Smooth muscle cell (in vitro differentiated cells): ENCODE measurements around the gene G6PC3. TPM values are rescaled to one million over a fixed set of nuclear protein-coding genes. Genes with fewer than 3 reads are reported as not detected.

ENCODE experiments used
- DNase-seq: peaks from one replicate; lab custom pipeline; 2025; ENCODE audit not compliant: unreplicated experiment; lab: John Stamatoyannopoulos, UW
- H2AFZ ChIP-seq: fragments of 200-600 bp; sonication (generic); 2 replicates; pipeline ENCODE4 v1.6.0; 2016; ENCODE audit warnings: antibody characterized with exemption, low read depth, mild to moderate bottlenecking
- H3F3A ChIP-seq: fragments of 200-600 bp; sonication (generic); 2 replicates; pipeline ENCODE4 v1.6.0; 2017; ENCODE audit warnings: antibody characterized with exemption, low read depth
- H3K27ac ChIP-seq: fragments of 200-600 bp; sonication (generic); 2 replicates; pipeline ENCODE4 v1.5.1; 2016; ENCODE audit warnings: low read depth, mild to moderate bottlenecking
- H3K27me3 ChIP-seq: fragments of 200-600 bp; sonication (generic); 2 replicates; pipeline ENCODE4 v1.6.1; 2016; ENCODE audit warnings: low read depth, mild to moderate bottlenecking
- H3K36me3 ChIP-seq: fragments of 200-600 bp; sonication (generic); 2 replicates; pipeline ENCODE4 v1.5.1; 2016; ENCODE audit warnings: low read depth
- H3K4me1 ChIP-seq: fragments of 200-600 bp; sonication (generic); 2 replicates; pipeline ENCODE4 v1.5.1; 2016; ENCODE audit warnings: low read depth
- H3K4me2 ChIP-seq: fragments of 200-600 bp; sonication (generic); 2 replicates; pipeline ENCODE4 v1.6.0; 2016; ENCODE audit warnings: mild to moderate bottlenecking
- H3K4me3 ChIP-seq: fragments of 200-600 bp; sonication (generic); 2 replicates; pipeline ENCODE4 v1.5.1; 2016; ENCODE audit warnings: mild to moderate bottlenecking
- H3K79me2 ChIP-seq: fragments of 200-600 bp; sonication (generic); 2 replicates; pipeline ENCODE4 v1.6.0; 2016; ENCODE audit warnings: low read depth, mild to moderate bottlenecking
- H3K9ac ChIP-seq: fragments of 200-600 bp; sonication (generic); 2 replicates; pipeline ENCODE4 v1.6.0; 2016; ENCODE audit warnings: low read depth
- H3K9me3 ChIP-seq: fragments of 200-600 bp; sonication (generic); replicated peaks from 2 replicates; pipeline ENCODE4 v1.5.1; 2016; ENCODE audit warnings: low read depth
- H4K20me1 ChIP-seq: fragments of 200-600 bp; sonication (generic); 2 replicates; pipeline ENCODE4 v1.6.0; 2016; ENCODE audit warnings: low read depth
- WGBS: methylation state at CpG from one replicate; pipeline ENCODE4 v1.1.7; 2016; ENCODE audit warnings: low lambda C conversion rate; 5-methylcytosine and 5-hydroxymethylcytosine counted together
- polyA plus RNA-seq: library from polyadenylated mRNA; unstranded; fragments of >200 nt; fragmentation: Nextera tagmentation; extraction: Ambion mirVana; gene quantifications from 2 replicates; pipeline ENCODE4 v1.2.1, GENCODE V29; 2016
- total RNA-seq: library from RNA; depleted of rRNA; stranded (reverse); fragments of >200 nt; gene quantifications from 2 replicates; pipeline ENCODE4 v1.2.3, GENCODE V29; 2014
- TF ChIP-seq, protein P1 (sequence below): fragments of 200-600 bp; sonication (generic); IDR thresholded peaks from 2 replicates; pipeline ENCODE4 v1.5.1; 2017; ENCODE audit warnings: borderline replicate concordance, mild to moderate bottlenecking, antibody characterized with exemption; ENCODE audit not compliant: insufficient read depth, poor library complexity, severe bottlenecking

Gene G6PC3
- total and polyA plus RNA-seq, 2 experiments from 2014 or later, result 40.2 to 103 TPM

DNA sequence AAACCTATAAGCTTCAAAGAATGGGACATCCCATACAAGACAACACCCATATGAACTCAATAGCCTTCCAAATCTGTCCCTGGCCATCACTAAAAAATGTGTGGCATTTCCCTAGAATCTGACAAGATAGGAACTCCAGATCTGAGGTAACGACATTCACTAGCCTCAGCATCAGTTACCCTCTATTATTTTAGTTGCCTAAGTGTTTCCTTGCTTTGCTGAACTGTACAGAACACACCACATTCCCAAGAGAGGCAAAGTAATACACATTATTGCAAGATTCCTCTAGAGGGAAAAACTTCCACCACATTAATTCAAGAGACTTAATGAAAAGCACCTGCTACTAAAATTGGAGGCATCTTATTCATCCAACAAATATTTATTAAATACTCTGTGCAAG is 9.1 kb upstream of the G6PC3 start:
- Histone ChIP-seq H3K4me2 (no peak overlapping the region), H3K36me3 (peaks cover 9% of the 10 kb centered on the region), H3K9ac (no peak overlapping the region), H3K4me3 (no peak overlapping the region), H3K27me3 (no peaks in the 10 kb centered on the region), H3K79me2 (peaks cover 97% of the 10 kb centered on the region), H3F3A (no peaks in the 10 kb centered on the region), H3K27ac (no peak overlapping the region), H3K4me1 (peaks cover 6% of the 10 kb centered on the region), H3K9me3 (no peaks in the 10 kb centered on the region), H2AFZ (no peak overlapping the region), H4K20me1 (peaks cover 90% of the 10 kb centered on the region)
- TF ChIP-seq, protein P1, sequence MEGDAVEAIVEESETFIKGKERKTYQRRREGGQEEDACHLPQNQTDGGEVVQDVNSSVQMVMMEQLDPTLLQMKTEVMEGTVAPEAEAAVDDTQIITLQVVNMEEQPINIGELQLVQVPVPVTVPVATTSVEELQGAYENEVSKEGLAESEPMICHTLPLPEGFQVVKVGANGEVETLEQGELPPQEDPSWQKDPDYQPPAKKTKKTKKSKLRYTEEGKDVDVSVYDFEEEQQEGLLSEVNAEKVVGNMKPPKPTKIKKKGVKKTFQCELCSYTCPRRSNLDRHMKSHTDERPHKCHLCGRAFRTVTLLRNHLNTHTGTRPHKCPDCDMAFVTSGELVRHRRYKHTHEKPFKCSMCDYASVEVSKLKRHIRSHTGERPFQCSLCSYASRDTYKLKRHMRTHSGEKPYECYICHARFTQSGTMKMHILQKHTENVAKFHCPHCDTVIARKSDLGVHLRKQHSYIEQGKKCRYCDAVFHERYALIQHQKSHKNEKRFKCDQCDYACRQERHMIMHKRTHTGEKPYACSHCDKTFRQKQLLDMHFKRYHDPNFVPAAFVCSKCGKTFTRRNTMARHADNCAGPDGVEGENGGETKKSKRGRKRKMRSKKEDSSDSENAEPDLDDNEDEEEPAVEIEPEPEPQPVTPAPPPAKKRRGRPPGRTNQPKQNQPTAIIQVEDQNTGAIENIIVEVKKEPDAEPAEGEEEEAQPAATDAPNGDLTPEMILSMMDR, result no peak
- 86% methylated on average over 1 of the region's 1 CpG for WGBS
- DNase-seq, result no peak

DNA sequence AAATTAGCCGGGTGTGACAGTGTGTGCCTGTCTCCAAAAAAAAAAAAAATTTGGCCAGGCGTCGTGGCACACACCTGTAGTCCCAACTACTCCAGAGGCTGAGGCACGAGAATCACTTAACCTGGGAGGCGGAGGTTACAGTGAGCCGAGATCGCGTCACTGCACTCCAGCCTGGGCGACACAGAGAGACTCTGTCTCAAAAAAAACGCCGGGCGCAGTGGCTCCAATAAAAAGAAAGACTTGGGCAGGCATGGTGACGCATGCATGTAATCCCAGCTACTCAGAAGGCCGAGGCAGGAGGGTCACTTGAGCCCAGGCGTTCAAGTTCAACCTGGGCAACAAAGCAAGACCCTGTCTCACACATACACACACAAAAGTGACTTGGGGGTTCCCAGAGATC is 7.7 kb upstream of the G6PC3 start:
- Histone ChIP-seq H3K27ac (no peak overlapping the region), H3K79me2 (peaks cover 89% of the 10 kb centered on the region), H3K4me1 (peaks cover 6% of the 10 kb centered on the region), H3K27me3 (no peaks in the 10 kb centered on the region), H3F3A (no peaks in the 10 kb centered on the region), H4K20me1 (peaks cover 76% of the 10 kb centered on the region), H3K9ac (no peak overlapping the region), H2AFZ (no peak overlapping the region), H3K4me3 (no peak overlapping the region), H3K36me3 (peaks cover 9% of the 10 kb centered on the region), H3K9me3 (no peaks in the 10 kb centered on the region), H3K4me2 (no peak overlapping the region)
- WGBS, result 98% methylated on average over 15 of the region's 15 CpGs
- TF ChIP-seq, protein P1, result no peak
- no peak for DNase-seq

DNA sequence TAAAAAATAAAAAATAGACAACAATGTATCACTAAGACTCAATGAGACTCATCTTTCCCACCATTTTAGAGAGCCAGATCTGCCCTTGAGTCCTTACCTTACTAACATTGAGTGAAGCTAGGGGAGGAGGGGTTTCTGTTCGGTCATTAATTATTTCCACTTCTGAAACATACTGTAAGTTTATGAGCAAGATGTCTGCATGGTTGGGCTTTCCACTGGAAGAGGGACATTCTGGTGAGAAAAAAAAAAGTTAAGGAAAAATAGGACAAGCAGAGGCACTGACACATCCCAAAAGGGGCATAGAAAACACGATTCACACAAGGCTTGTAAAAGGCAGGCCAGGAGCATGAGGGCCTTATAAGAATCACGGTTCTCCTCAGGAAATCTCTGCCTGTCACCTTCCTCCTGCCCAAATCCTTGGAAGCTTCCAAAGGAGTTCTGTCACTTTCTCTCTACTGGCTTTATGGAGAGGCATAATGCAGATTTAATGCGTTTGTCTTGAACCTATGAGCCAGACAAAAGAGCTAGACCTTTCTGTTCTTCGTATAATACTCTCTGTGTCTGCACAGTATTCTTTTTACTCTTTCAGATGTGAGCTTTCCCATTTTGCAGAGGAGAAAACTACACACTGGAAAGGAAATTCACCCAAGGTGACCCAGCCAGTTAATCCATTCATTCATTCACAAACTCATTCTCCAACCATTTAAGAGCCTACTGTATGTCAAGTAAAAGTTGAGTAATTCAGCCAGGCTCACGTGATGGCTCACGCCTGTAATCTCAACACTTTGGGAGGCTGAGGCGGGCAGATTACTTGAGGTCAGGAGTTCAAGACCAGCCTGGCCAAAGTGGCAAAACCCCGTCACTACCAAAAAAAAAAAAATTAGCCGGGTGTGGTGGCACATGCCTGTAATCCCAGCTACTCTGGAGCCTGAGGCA is 6.6 kb upstream of the G6PC3 start:
- Histone ChIP-seq H3K27ac (peak overlapping the region; percentile 46), H4K20me1 (peaks cover 67% of the 10 kb centered on the region), H2AFZ (no peak overlapping the region), H3K4me2 (no peak overlapping the region), H3K36me3 (peaks cover 9% of the 10 kb centered on the region), H3K9me3 (no peaks in the 10 kb centered on the region), H3K4me1 (peaks cover 6% of the 10 kb centered on the region), H3F3A (no peaks in the 10 kb centered on the region), H3K79me2 (peaks cover 79% of the 10 kb centered on the region), H3K4me3 (no peak overlapping the region), H3K9ac (no peak overlapping the region), H3K27me3 (no peaks in the 10 kb centered on the region)
- WGBS, result 70% methylated on average over 10 of the region's 10 CpGs
- no peak for DNase-seq
- TF ChIP-seq, protein P1, result no peak
